Endothelial cell of umbilical vein (primary cell): ENCODE measurements around the gene LRFN5. TPM values are rescaled to one million over a fixed set of nuclear protein-coding genes. Genes with fewer than 3 reads are reported as not detected.

Source experiments
- BruUV-seq: library from RNA; stranded (reverse); fragments of 400-500 nt; replicated peaks from 2 replicates; lab custom pipeline; 2021; lab: Mats Ljungman, UMichigan
- CTCF ChIA-PET: fragments of 300-600, 350-600 bp; sonication (Branson Sonifier 250); formaldehyde crosslinking; loops from one replicate; lab custom pipeline; 2021; ENCODE audit warnings: antibody characterized with exemption, inconsistent platforms; lab: Charles Lee
- POLR2A ChIA-PET: fragments of 300-600, 350-600 bp; sonication (Branson Sonifier 250); formaldehyde crosslinking; loops from one replicate; lab custom pipeline; 2021; ENCODE audit warnings: antibody characterized with exemption, inconsistent platforms; lab: Charles Lee
- DNase-seq: peaks from one replicate; pipeline ENCODE4 v3.0.0-alpha.2; 2011; ENCODE audit warnings: low read depth, low spot score
- FAIRE-seq: peaks from 2 replicates; lab custom pipeline; 2011; peaks lifted over from hg19 to GRCh38; lab: Jason Lieb, UNC
- H2AFZ ChIP-seq: 2 replicates; pipeline ENCODE4 v1.6.0; 2012; ENCODE audit warnings: low read depth, low read length, control low read depth, inconsistent platforms
- H3K27ac ChIP-seq: 2 replicates; pipeline ENCODE4 v1.5.1; 2011; ENCODE audit warnings: low read depth, mild to moderate bottlenecking, control low read depth, low read length, moderate library complexity; ENCODE audit not compliant: insufficient read depth
- H3K27me3 ChIP-seq, 2 experiments: 2 replicates each; pipeline versions ENCODE4 v1.6.0 to v1.6.1; 2011; ENCODE audit warnings: low read length in 2 of 2, mixed read lengths in 1 of 2; ENCODE audit not compliant: control insufficient read depth in 2 of 2, insufficient read depth in 2 of 2
- H3K36me3 ChIP-seq, 2 experiments: 2 replicates in 1 of 2; 3 replicates in 1 of 2; pipeline ENCODE4 v1.5.1; 2011; ENCODE audit warnings: low read length in 2 of 2, mild to moderate bottlenecking in 1 of 2, moderate library complexity in 1 of 2; ENCODE audit not compliant: control insufficient read depth in 2 of 2, insufficient read depth in 2 of 2; ENCODE audit errors: extremely low read depth in 1 of 2
- H3K4me1 ChIP-seq: 3 replicates; pipeline ENCODE4 v1.5.1; 2011; ENCODE audit warnings: mild to moderate bottlenecking, low read length; ENCODE audit not compliant: control insufficient read depth, insufficient read depth; ENCODE audit errors: extremely low read depth
- H3K4me2 ChIP-seq: 2 replicates; pipeline ENCODE4 v1.6.1; 2011; ENCODE audit warnings: low read length, control low read depth, mixed read lengths; ENCODE audit not compliant: insufficient read depth
- H3K4me3 ChIP-seq, 3 experiments: fragments of 200-600 bp in 1 of 3; sonication (generic), shearing (Covaris generic) in 1 of 3; replicated peaks in 1 of 3; 2 replicates each; pipeline ENCODE4 v1.5.1; 2011 to 2016; ENCODE audit warnings: control low read depth in 3 of 3, low read length in 3 of 3, mild to moderate bottlenecking in 2 of 3, inconsistent platforms in 1 of 3, low read depth in 1 of 3, moderate library complexity in 1 of 3; ENCODE audit not compliant: insufficient read depth in 1 of 3
- H3K79me2 ChIP-seq: 2 replicates; pipeline ENCODE4 v1.6.0; 2012; ENCODE audit warnings: low read length, inconsistent platforms; ENCODE audit not compliant: control insufficient read depth, insufficient read depth
- H3K9ac ChIP-seq: replicated peaks from 2 replicates; pipeline ENCODE3; 2011; ENCODE audit warnings: low read length, control low read depth; ENCODE audit not compliant: insufficient read depth; ENCODE audit errors: extremely low read depth
- H3K9me1 ChIP-seq: replicated peaks from 3 replicates; pipeline ENCODE4 v1.6.0; 2011; ENCODE audit warnings: mild to moderate bottlenecking, low read length; ENCODE audit not compliant: control insufficient read depth, insufficient read depth; ENCODE audit errors: extremely low read depth
- H3K9me3 ChIP-seq: replicated peaks from 2 replicates; pipeline ENCODE4 v1.5.1; 2012; ENCODE audit warnings: low read length, inconsistent platforms; ENCODE audit not compliant: control insufficient read depth, insufficient read depth
- H4K20me1 ChIP-seq: replicated peaks from 2 replicates; pipeline ENCODE3; 2011; ENCODE audit warnings: mild to moderate bottlenecking, low read length; ENCODE audit not compliant: control insufficient read depth, insufficient read depth; ENCODE audit errors: extremely low read depth
- EZH2 ChIP-seq: IDR thresholded peaks from 2 replicates; pipeline ENCODE4 v1.6.1; 2012; ENCODE audit warnings: borderline replicate concordance, low read depth, mild to moderate bottlenecking, moderate library complexity, low read length, inconsistent platforms; ENCODE audit not compliant: severe bottlenecking
- FOS ChIP-seq: IDR thresholded peaks from 2 replicates; pipeline ENCODE4 v1.6.1; 2011; ENCODE audit warnings: mild to moderate bottlenecking, low read length, moderate library complexity, borderline replicate concordance; ENCODE audit not compliant: insufficient read depth
- GATA2 ChIP-seq: IDR thresholded peaks from 2 replicates; pipeline ENCODE4 v1.7.0; 2011; ENCODE audit warnings: low read depth, mild to moderate bottlenecking, moderate library complexity, mixed read lengths, low read length; ENCODE audit not compliant: insufficient read length, insufficient read depth
- JUN ChIP-seq: IDR thresholded peaks from 2 replicates; pipeline ENCODE4 v1.6.1; 2011; ENCODE audit warnings: borderline replicate concordance, low read depth; ENCODE audit not compliant: insufficient read length, insufficient read depth
- MYC ChIP-seq: IDR thresholded peaks from one replicate; pipeline ENCODE4 v1.6.1; 2011; ENCODE audit warnings: mild to moderate bottlenecking, low read depth, low read length
- POLR2A ChIP-seq: IDR thresholded peaks from 2 replicates; pipeline ENCODE4 v1.6.1; 2012; ENCODE audit warnings: low read depth, mild to moderate bottlenecking, control low read depth, low read length
- POLR2AphosphoS5 ChIP-seq: IDR thresholded peaks from 2 replicates; pipeline ENCODE4 v1.6.1; 2012; ENCODE audit warnings: low read depth, mild to moderate bottlenecking, control low read depth, low read length, moderate library complexity; ENCODE audit not compliant: insufficient read depth
- dilution Hi-C: fragments of 300-500 bp; cut with MboI; formaldehyde crosslinking; loops from one replicate; pipeline ENCODE4 v1.15.0; 2019; ENCODE audit warnings: low sequenced_read_pairs; ENCODE audit not compliant: extremely low pct_ligation_motif_present
- intact Hi-C: fragments of 100-400 bp; cut with micrococcal nuclease; formaldehyde crosslinking; loops from one replicate; pipeline ENCODE4 v1.10.0; 2022
- polyA plus RNA-seq, 4 experiments: library from polyadenylated mRNA; depleted of rRNA in 3 of 4; stranded (reverse) in 3 of 4; unstranded in 1 of 4; fragments of >200 nt; gene quantifications; 2 replicates each; pipeline versions ENCODE4 v1.2.1 to v1.2.3, GENCODE V29; 2011 to 2012; ENCODE audit warnings: missing spikeins in 1 of 4
- total RNA-seq: library from RNA; stranded (reverse); gene quantifications from 2 replicates; pipeline ENCODE4 v1.2.3, GENCODE V29; 2021
- TF ChIP-seq, protein P1 (sequence below): IDR thresholded peaks from 2 replicates; pipeline ENCODE4 v1.6.1; 2011; ENCODE audit not compliant: insufficient read depth, insufficient read length
- TF ChIP-seq, protein P2 (sequence below), 2 donors: IDR thresholded peaks; 1 replicate in 1 of 2; 2 replicates in 1 of 2; pipeline ENCODE4 v1.5.1; 2011; ENCODE audit warnings: low read length in 2 of 2, mild to moderate bottlenecking in 2 of 2, moderate library complexity in 2 of 2, control low read depth in 1 of 2, inconsistent platforms in 1 of 2, low read depth in 1 of 2; ENCODE audit not compliant: insufficient read depth in 1 of 2; ENCODE audit errors: extremely low read depth in 1 of 2

LRFN5 gene
- total and polyA plus RNA-seq, 2 donors (not counting 3 experiments of a cell fraction or from before 2014, with no cell fraction given) = not detected

DNA sequence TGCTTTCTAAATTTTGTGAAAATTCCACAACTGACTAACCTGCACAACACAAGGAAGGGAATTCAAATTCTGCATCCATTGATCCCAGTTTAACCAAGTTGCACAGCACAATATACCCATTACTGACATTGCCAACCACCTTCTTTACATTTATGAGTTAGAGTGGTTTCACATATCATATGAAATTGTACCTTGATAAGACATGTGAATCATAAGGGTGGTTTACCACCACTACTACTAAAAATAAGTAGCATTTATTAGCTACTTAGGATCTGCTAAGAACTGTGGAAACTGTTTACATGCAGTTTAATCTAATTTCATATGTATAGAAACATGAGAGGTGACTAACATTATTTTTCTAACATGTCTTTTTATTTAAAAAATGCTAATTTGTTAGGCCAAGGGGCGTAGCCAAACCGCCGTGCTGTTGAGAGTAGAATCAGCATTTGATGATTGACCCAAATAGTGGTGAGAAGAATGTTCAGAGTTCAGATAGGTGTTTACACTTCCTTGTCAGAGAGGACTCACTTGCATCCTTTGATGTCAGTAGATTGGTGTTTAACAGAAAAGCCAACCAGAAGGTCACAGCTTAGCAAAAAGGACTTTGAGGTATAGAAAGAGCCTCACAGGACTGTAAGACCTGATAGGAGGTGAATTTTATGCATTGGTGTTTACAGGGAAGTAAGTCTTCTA lies 56.2 kb downstream of the LRFN5 start:
- Histone ChIP-seq H3K79me2 (no peaks in the 10 kb centered on the region), H3K9me3 (no peaks in the 10 kb centered on the region), H3K27ac (no peak overlapping the region), H3K27me3 (no peaks in the 10 kb centered on the region), H3K9ac (no peak overlapping the region), H3K4me1 (no peaks in the 10 kb centered on the region), H2AFZ (no peak overlapping the region), H3K4me2 (no peak overlapping the region), H4K20me1 (no peaks in the 10 kb centered on the region), H3K36me3 (no peaks in the 10 kb centered on the region), H3K4me3 (no peak overlapping the region), H3K9me1 (no peaks in the 10 kb centered on the region)
- intact Hi-C loops = no loop called here
- dilution Hi-C loops = no loop called here
- no peak for DNase-seq
- no TSS peak for BruUV-seq
- ChIA-PET POLR2A (no interaction called here), CTCF (no interaction called here)
- no peak for FAIRE-seq
- TF ChIP-seq, protein P1, sequence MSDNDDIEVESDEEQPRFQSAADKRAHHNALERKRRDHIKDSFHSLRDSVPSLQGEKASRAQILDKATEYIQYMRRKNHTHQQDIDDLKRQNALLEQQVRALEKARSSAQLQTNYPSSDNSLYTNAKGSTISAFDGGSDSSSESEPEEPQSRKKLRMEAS = no peak
- TF ChIP-seq JUN = no peak
- TF ChIP-seq FOS = no peak
- no peak for TF ChIP-seq EZH2
- TF ChIP-seq POLR2A = no peak
- TF ChIP-seq POLR2AphosphoS5 = no peak
- TF ChIP-seq GATA2 = no peak
- TF ChIP-seq, protein P2, sequence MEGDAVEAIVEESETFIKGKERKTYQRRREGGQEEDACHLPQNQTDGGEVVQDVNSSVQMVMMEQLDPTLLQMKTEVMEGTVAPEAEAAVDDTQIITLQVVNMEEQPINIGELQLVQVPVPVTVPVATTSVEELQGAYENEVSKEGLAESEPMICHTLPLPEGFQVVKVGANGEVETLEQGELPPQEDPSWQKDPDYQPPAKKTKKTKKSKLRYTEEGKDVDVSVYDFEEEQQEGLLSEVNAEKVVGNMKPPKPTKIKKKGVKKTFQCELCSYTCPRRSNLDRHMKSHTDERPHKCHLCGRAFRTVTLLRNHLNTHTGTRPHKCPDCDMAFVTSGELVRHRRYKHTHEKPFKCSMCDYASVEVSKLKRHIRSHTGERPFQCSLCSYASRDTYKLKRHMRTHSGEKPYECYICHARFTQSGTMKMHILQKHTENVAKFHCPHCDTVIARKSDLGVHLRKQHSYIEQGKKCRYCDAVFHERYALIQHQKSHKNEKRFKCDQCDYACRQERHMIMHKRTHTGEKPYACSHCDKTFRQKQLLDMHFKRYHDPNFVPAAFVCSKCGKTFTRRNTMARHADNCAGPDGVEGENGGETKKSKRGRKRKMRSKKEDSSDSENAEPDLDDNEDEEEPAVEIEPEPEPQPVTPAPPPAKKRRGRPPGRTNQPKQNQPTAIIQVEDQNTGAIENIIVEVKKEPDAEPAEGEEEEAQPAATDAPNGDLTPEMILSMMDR (IDR thresholded peaks at IDR 0.05; ENCODE audit: extremely low read depth in 1 of 2, insufficient read depth in 1 of 2, low read depth in 1 of 2, low read length in 2 of 2) = no peak
- TF ChIP-seq MYC = no peak
